GM18858 (cell line): Measurements from ENCODE around the gene GPC3.

Experiments
- ATAC-seq: cut with Tn5 transposase; IDR thresholded peaks from one replicate; pipeline ENCODE4 v1.9.1; 2021; ENCODE audit not compliant: unreplicated experiment

Gene GPC3

GRCh38 chrX:133933316-133933715 is 52.1 kb downstream of the GPC3 start:
- ATAC-seq: no peak

DNA sequence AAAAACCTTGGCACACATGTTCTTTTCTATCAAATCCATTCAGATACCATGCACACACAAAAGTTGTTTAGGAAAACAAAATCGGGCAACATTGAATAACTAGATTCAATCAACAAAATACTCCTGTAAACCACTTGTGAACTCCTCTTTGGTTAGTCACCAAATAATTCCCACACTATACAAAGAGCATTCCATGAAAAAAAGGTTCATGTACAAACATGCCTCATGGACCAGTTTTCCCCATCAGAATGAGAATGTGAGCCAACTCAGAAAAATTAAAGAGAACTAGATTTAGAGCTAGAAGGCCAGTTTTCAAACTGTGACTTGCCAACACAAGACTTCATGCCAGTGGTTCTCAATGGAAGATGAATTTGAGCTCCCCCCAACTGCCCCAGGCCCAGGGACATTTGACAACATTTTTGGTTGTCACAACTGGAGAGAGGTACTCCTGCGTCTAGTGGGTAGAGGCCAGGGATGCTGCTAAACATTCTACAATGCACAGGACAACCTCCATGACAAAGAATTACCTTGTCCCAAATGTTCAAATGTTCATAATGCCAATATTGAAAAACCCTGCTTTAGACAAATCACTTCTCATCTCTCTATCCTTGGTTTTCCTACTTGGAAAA is 55.4 kb downstream of the GPC3 start:
- ATAC-seq: no peak

DNA sequence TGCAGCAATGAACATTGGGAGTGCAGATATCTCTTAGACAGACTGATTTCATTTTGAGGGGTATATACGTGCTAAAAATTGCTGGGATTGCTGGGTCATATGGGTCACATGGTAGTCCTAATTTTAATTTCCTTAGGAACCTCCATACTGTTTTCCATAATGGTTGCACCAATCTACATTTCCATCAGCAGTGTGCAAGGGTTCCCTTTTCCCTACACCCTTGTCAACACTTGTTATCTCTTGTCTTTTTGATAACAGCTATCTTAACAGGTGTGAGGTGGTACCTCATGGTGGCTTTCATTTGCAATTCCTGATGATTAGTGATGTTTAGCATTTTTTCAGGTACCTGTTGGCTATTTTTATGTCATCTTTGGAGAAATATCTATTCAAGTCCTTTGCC is 57.0 kb downstream of the GPC3 start:
- ATAC-seq: no peak

DNA sequence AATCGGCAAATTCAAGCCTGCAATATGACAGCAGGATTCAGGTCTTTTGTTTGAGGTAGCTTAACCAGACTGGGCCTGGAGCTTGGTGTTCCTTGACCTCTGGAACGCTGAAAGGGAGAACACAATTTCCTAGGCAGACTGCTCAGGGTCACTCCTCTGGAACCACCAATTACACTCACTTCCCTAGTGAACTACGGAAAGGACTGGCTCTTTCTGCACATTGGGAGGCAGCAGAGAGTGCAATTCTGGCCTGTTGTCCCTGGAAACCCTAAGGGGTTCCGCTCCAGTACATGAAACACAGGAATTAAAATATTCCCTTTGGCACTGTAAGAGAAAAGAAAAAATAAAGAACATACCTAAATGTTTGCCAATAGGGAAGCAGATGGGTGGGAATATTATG is 58.6 kb downstream of the GPC3 start:
- ATAC-seq: no peak

GRCh38 chrX:133926099-133926498 is 59.3 kb downstream of the GPC3 start:
- no peak for ATAC-seq

GRCh38 chrX:133924548-133924947 is 60.8 kb downstream of the GPC3 start:
- no peak for ATAC-seq

- ATAC-seq: no peak
These were observed 61.8 kb downstream of the GPC3 start for GRCh38 chrX:133923548-133923947.

DNA sequence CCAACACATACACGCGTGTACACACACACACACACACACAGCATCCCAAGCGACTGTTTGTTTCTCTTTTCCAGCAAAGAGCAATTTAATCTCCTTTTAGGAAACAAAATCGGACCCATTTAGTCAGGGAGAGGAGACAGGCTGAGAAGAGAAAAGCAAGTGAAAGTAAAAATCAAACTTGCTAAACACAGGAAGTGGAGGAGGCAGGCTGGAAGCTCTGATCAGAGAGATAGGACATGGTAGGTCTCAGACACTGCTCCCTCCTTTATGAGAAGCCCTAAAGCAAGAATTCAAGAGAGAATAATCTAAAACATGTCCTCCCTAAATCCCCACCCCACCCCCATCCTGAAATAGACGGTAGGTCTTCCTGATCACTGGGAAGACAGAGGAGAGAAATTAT is 62.3 kb downstream of the GPC3 start:
- no peak for ATAC-seq

GRCh38 chrX:133922390-133922771 is 63.0 kb downstream of the GPC3 start:
- no peak for ATAC-seq

GRCh38 chrX:133921764-133922389 is 63.5 kb downstream of the GPC3 start:
- no peak for ATAC-seq

- no peak for ATAC-seq
These were observed 64.3 kb downstream of the GPC3 start for GRCh38 chrX:133921086-133921485.

DNA sequence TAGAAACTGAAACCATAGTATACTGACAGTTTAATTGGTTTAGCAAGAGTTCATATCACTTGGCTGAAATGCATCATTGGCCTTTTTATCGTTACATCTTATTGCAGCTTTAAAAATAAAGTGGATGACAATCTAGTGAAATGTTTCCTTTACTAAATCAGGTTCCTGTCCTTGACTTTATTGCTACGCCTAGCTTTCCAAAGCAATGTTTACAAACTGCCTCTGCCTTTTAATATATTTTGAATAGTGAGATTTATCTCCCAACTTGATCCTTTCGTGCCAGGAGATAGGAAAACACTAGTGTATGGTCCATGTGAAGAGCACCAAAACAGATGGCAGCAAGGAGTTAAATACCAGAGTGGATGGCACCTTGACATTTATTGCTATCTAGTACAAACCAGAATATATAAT is 67.0 kb downstream of the GPC3 start:
- no peak for ATAC-seq

GRCh38 chrX:133916984-133917722 is 68.2 kb downstream of the GPC3 start:
- no peak for ATAC-seq

DNA sequence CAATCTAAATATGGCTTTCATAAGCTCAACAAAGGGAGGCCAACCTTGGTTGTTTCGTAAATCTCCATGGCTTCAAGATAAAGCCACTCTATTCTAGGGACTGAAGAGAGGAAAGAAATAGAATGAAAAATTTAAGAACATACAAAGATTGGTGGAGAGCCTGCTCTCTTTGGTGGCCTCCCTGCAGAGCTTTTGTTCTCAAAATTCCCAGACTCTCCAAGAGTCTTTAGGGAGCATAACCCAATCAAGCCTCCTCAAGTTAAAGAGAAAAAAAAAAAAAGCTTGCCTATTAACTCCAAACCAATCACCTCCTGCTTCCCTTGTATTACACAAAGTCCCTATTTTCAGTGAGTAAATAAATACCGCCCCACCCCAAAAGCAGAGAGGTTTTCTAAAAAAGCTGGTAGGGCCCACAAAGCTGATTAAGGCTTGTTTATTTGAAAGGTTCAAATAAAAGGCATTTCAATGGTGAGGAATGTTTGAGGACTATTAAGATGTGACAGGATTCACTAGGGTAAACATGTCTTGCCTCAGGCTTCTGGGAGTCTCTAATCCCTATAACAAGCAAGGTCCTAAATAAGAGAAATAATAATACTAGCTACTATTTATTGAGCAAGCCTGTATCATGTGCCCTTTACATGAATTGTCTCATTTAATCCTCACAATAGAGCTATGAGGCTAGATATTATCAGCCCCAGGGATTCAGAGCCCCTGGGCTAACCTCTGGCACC is 71.6 kb downstream of the GPC3 start:
- no peak for ATAC-seq

- no peak for ATAC-seq
These were observed 72.4 kb downstream of the GPC3 start for GRCh38 chrX:133913009-133913408.

DNA sequence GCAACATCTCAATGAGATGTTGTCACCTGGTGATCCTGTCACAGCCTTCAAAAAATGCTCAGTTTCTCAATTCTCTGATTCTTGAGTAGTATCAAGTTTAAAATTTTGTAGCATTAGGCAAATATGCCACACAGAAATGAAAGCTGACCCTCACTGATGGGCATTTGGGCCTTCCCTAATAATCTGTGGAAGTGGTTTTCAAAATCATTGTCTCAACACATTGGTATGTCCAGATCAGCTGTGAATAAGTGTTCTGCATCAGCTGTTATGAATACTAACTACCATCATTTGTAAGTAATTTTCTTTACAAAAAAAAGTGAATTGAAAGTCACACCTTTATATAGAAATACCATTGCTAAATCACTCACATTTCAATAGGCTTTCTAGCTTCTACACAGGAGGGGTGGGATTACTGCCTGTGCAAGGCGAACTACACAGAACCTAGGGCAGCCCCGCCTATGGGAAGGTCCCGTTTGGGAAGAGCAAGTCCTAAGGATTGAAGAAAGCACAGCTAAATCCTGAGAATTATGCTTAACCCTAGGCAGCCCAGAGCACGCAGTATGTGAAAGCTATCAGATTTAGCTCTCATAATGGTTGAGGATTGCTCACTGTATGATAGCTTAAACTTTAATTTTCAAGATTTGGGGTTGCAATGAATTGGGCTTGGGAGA is 73.4 kb downstream of the GPC3 start:
- ATAC-seq: no peak

DNA sequence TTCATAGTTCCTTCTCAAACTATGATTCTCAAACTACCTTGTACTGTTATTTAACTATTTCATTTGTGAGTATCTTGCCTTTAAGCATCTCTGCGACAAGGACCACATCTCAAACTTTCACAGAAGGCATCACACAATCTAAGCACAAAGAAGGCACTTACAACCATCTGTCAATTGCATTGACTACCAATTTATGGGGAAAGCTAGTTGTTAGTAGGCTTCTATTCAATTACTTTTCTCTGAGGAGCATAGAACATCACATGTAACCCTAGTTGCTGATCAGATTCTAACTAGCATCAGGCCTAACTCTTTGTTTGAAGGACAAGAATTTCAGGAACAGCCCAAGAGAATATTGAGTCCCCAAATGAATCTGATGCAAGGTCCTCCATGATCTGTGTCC is 74.9 kb downstream of the GPC3 start:
- ATAC-seq: no peak

GRCh38 chrX:133909888-133910287 is 75.5 kb downstream of the GPC3 start:
- ATAC-seq: no peak

DNA sequence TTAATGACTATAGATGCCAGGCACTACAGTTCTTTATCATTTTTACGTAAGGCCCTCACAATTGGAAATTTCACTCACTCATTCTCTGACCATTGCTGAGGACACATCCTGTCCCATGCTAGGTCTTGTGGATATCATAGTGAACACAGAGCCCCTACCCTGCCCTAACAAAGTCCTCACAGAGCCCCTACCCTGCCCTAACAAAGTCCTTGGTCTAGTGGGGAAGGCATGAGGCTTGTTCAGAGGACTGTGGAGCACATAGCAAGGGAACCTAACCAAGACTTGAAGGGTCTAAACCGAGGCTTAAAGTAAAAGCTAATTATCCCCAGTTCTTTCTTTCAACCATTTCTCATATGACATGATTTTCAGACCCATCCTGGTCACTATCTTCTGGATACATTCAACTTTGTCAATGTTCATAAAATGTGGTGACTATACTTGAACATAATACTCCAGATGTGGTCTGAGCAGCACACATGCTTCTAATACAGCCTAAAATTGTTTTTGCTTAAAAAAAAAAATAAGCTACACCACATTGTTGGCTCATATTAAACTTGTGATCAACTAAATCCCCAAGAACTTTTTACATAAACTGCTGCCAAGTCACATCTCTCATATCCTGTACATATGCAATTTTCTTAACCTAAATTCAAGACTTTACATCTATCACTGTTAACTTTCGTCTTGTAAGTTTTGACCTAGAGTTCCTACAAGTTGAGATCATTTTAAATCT is 77.0 kb downstream of the GPC3 start:
- ATAC-seq: no peak

DNA sequence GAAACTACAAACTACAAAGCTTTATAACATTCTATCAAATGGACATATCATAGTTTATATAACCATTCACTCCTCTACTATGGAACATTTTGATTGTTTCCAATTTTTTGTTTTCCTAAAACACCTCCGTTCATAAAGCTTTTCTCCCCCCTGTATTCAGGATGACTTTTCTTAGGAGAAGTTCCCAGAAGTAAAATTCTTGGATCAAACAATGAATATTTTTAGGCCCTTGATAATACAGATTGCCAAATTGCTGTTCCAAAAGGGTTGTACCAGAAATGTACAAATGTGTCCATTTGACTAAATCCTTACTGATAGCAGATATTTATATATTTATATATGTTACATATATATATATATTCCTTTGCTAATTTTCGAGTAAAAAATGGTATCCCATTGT is 77.8 kb downstream of the GPC3 start:
- no peak for ATAC-seq

DNA sequence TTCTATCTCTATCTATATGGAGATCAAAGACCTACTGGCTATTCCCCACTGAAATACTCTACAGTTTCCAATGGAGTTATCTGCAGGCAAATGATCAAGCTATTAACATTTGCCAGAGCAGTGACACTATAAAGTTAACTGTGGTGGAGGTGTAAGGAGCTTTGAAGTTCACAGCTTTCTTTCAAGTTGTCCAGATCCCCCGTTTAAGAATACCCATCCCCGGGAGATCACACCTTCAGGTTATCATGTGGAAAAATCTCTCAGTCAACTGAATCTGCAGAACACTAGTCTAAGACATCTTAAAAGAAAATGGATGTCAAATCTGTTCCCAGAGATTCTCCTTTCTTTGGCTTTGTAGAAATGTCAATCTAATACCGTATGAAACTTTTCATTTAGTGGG is 80.1 kb downstream of the GPC3 start:
- no peak for ATAC-seq
